AG04450 (cell line): ENCODE data around the gene CCDC73. TPM values are rescaled to one million over a fixed set of nuclear protein-coding genes. Genes with fewer than 3 reads are reported as not detected.
A peak's percentile ranks its signal among the peaks of the same experiment; 100 is the strongest.

Experiments
- CTCF ChIA-PET: fragments of 300-600, 350-600 bp; formaldehyde crosslinking; extraction: SDS; loops from one replicate; lab custom pipeline; 2022; ENCODE audit warnings: antibody characterized with exemption, inconsistent platforms; lab: Charles Lee
- POLR2A ChIA-PET: fragments of 350-600 bp; formaldehyde crosslinking; extraction: SDS; loops from one replicate; lab custom pipeline; 2021; ENCODE audit warnings: antibody characterized with exemption, inconsistent platforms; lab: Yijun Ruan, JAX
- DNase-seq: peaks from one replicate; pipeline ENCODE4 v3.0.0-alpha.2; 2011; ENCODE audit warnings: low read depth, low spot score
- H3K27ac ChIP-seq: one replicate; pipeline ENCODE4 v1.5.1; 2012; ENCODE audit warnings: low read depth, low read length, control low read depth
- H3K27me3 ChIP-seq: one replicate; pipeline ENCODE4 v1.6.0; 2012; ENCODE audit warnings: low read length; ENCODE audit not compliant: control insufficient read depth, insufficient read depth
- H3K4me3 ChIP-seq: 2 replicates; pipeline ENCODE4 v1.5.1; 2011; ENCODE audit warnings: mild to moderate bottlenecking, low read depth, low read length, control low read depth
- H3K9me3 ChIP-seq: 2 replicates; pipeline ENCODE4 v1.5.1; 2012; ENCODE audit warnings: low read length; ENCODE audit not compliant: control insufficient read depth, insufficient read depth
- polyA plus RNA-seq: library from polyadenylated mRNA; depleted of rRNA; stranded (reverse); fragments of >200 nt; gene quantifications from 2 replicates; pipeline ENCODE4 v1.2.3, GENCODE V29; 2011
- TF ChIP-seq, protein P1 (sequence below): IDR thresholded peaks from 2 replicates; pipeline ENCODE4 v1.5.1; 2011; ENCODE audit warnings: low read depth, low read length, control low read depth, inconsistent platforms

The CCDC73 gene
- polyA plus RNA-seq, 1 experiment, result not detected

GRCh38 chr11:32586576-32587190, 207.8 kb downstream of the CCDC73 start:
- no peak for DNase-seq
- ChIA-PET POLR2A (no interaction called here), CTCF (interaction anchor here (0.5 kb wide), 1 partner anchor 253 kb away, joined by 5 read pairs; no protein-coding TSS in a partner anchor)
- Histone ChIP-seq H3K9me3 (peaks cover 3% of the 10 kb centered on the region; the same call in 1 of the 2 replicates), H3K27me3 (no peaks in the 10 kb centered on the region), H3K27ac (no peak overlapping the region), H3K4me3 (no peak overlapping the region)
- TF ChIP-seq, protein P1, sequence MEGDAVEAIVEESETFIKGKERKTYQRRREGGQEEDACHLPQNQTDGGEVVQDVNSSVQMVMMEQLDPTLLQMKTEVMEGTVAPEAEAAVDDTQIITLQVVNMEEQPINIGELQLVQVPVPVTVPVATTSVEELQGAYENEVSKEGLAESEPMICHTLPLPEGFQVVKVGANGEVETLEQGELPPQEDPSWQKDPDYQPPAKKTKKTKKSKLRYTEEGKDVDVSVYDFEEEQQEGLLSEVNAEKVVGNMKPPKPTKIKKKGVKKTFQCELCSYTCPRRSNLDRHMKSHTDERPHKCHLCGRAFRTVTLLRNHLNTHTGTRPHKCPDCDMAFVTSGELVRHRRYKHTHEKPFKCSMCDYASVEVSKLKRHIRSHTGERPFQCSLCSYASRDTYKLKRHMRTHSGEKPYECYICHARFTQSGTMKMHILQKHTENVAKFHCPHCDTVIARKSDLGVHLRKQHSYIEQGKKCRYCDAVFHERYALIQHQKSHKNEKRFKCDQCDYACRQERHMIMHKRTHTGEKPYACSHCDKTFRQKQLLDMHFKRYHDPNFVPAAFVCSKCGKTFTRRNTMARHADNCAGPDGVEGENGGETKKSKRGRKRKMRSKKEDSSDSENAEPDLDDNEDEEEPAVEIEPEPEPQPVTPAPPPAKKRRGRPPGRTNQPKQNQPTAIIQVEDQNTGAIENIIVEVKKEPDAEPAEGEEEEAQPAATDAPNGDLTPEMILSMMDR, result peak; percentile 43

GRCh38 chr11:32584921-32585320, 209.5 kb downstream of the CCDC73 start:
- Histone ChIP-seq H3K4me3 (peak overlapping the region; percentile 90), H3K27ac (no peak overlapping the region), H3K27me3 (no peaks in the 10 kb centered on the region), H3K9me3 (peaks cover 3% of the 10 kb centered on the region; the same call in 1 of the 2 replicates)
- POLR2A ChIA-PET, result no interaction called here
- DNase-seq, result no peak
- TF ChIP-seq, protein P1, result no peak
- CTCF ChIA-PET, result no interaction called here

DNA sequence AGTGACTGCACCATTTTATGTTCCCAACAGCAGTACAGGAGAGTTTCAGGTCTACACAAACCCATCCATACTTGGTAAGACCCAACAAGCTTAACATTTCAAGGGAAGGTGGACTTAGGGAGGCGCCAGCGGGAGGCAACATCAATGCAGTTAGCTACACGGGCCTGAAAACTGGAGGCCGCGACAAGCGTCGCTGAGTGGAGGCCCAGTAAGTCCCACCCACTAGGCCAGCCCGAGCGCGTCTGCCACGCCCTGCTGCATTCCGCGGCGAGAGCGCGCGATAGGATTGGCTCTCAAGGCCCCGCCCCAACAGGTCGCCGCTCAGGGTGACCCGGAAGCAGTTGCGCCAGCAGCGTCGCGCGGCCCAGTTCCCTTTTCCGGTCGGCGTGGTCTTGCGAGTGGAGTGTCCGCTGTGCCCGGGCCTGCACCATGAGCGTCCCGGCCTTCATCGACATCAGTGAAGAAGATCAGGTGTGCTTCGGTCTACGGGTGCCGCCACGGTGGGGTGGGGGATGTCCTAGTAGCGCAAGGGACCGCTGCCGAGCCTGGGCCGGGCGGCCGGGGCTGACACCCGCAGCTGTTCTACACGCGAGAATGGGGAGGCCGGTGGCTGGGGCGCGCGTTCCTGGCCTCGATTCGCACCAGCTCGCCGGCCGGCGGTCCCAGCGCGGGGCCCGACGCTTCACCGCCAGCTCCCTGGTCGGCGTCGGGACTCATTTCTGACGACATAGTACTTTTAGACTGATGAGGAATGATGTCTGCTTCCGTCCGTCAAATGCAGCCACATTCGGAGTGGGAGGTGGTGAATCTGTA, 210.8 kb downstream of the CCDC73 start, which contains the start of gene EIF3M:
Gene EIF3M, plus strand, starts transcription at position 373 of the 813 bp plus-strand sequence. Its CDS starts 57 bp downstream, at position 430.
- TF ChIP-seq, protein P1, result no peak
- peak; percentile 87 for DNase-seq
- Histone ChIP-seq H3K9me3 (peaks cover 3% of the 10 kb centered on the region; the same call in 1 of the 2 replicates), H3K27ac (peak within 1 kb of the TSS; percentile 83), H3K4me3 (peak within 1 kb of the TSS; percentile 90), H3K27me3 (no peaks in the 10 kb centered on the region)
- POLR2A ChIA-PET, result no interaction called here
- CTCF ChIA-PET, result interaction anchor here (1.2 kb wide), 1 partner anchor 197 kb away, joined by 3 read pairs; no protein-coding TSS in a partner anchor

- Histone ChIP-seq H3K27ac (no peak overlapping the region), H3K9me3 (peaks cover 3% of the 10 kb centered on the region; the same call in 1 of the 2 replicates), H3K4me3 (no peak overlapping the region), H3K27me3 (no peaks in the 10 kb centered on the region)
- CTCF ChIA-PET, result no interaction called here
- DNase-seq, result no peak
- TF ChIP-seq, protein P1, result no peak
- POLR2A ChIA-PET, result no interaction called here
Observed at GRCh38 chr11:32581556-32581955, 212.9 kb downstream of the CCDC73 start.
